GM12878 (cell line): ENCODE measurements around the gene ESR2. TPM values are rescaled to one million over a fixed set of nuclear protein-coding genes. Genes with fewer than 3 reads are reported as not detected.

Source experiments
- ATAC-seq: fragments of 200-7000 bp; cut with Tn5 transposase; 3 replicates; pipeline ENCODE4 v1.9.1; 2020; ENCODE audit warnings: mild to moderate bottlenecking, moderate library complexity
- BruUV-seq: library from RNA; stranded (reverse); fragments of 400-500 nt; replicated peaks from 2 replicates; lab custom pipeline; 2021; lab: Mats Ljungman, UMichigan
- CTCF ChIA-PET: fragments of 300-600 bp; sonication (Branson Sonifier 250); formaldehyde crosslinking; extraction: SDS; loops from one replicate; lab custom pipeline; 2021; ENCODE audit warnings: inconsistent platforms; lab: Yijun Ruan, JAX
- POLR2A ChIA-PET: fragments of 350-600 bp; formaldehyde crosslinking; extraction: SDS; loops from one replicate; lab custom pipeline; 2021; ENCODE audit warnings: inconsistent platforms; lab: Charles Lee
- RAD21 ChIA-PET: fragments of 300-600 bp; sonication (Branson Sonifier 250); formaldehyde crosslinking; loops from one replicate; lab custom pipeline; 2023; ENCODE audit warnings: antibody characterized with exemption; ENCODE audit not compliant: unreplicated experiment; lab: Charles Lee
- SMC1A ChIA-PET: fragments of 300-600 bp; sonication (Branson Sonifier 250); formaldehyde crosslinking; loops from one replicate; lab custom pipeline; 2023; ENCODE audit not compliant: unreplicated experiment, uncharacterized antibody; lab: Charles Lee
- DNase-seq: peaks from one replicate; pipeline ENCODE4 v3.0.0-alpha.2; 2011; ENCODE audit warnings: low read depth, low spot score
- FAIRE-seq: peaks from 3 replicates; lab custom pipeline; 2011; peaks lifted over from hg19 to GRCh38; lab: Jason Lieb, UNC
- H2AFZ ChIP-seq: 2 replicates; pipeline ENCODE4 v1.6.0; 2011; ENCODE audit warnings: low read depth, low read length, control low read depth; ENCODE audit not compliant: control insufficient read depth
- H3K27ac ChIP-seq: 2 replicates; pipeline ENCODE4 v1.5.1; 2011; ENCODE audit warnings: control low read depth; ENCODE audit not compliant: control insufficient read depth, insufficient read depth
- H3K27me3 ChIP-seq, 2 experiments: replicated peaks in 1 of 2; 2 replicates each; pipeline versions ENCODE4 v1.6.0 to v1.6.1; 2011; ENCODE audit warnings: low read length in 1 of 2; ENCODE audit not compliant: control insufficient read depth in 2 of 2, insufficient read depth in 2 of 2
- H3K36me3 ChIP-seq, 2 experiments: 2 replicates each; pipeline ENCODE4 v1.5.1; 2011; ENCODE audit warnings: low read length in 1 of 2; ENCODE audit not compliant: control insufficient read depth in 2 of 2, insufficient read depth in 2 of 2
- H3K4me1 ChIP-seq: 2 replicates; pipeline ENCODE4 v1.6.1; 2011; ENCODE audit warnings: mild to moderate bottlenecking, low read length, moderate library complexity, mixed read lengths; ENCODE audit not compliant: control insufficient read depth, insufficient read depth
- H3K4me2 ChIP-seq: 2 replicates; pipeline ENCODE4 v1.6.0; 2011; ENCODE audit warnings: control low read depth; ENCODE audit not compliant: control insufficient read depth, insufficient read depth
- H3K4me3 ChIP-seq: fragments of 200-600 bp; sonication (generic); 2 replicates; pipeline ENCODE4 v1.5.1; 2016
- H3K79me2 ChIP-seq: 2 replicates; pipeline ENCODE4 v1.6.0; 2011; ENCODE audit warnings: low read length; ENCODE audit not compliant: control insufficient read depth, insufficient read depth
- H3K9ac ChIP-seq: 2 replicates; pipeline ENCODE4 v1.8.0; 2011; ENCODE audit warnings: low read length, control low read depth, mixed read lengths; ENCODE audit not compliant: control insufficient read depth, insufficient read depth
- H3K9me3 ChIP-seq: replicated peaks from 3 replicates; pipeline ENCODE4 v1.5.1; 2011; ENCODE audit warnings: mild to moderate bottlenecking, low read length; ENCODE audit not compliant: control insufficient read depth, insufficient read depth
- H4K20me1 ChIP-seq: 2 replicates; pipeline ENCODE4 v1.6.0; 2011; ENCODE audit not compliant: control insufficient read depth, insufficient read depth
- ELK1 ChIP-seq: IDR thresholded peaks from 2 replicates; pipeline ENCODE4 v1.6.1; 2012; ENCODE audit warnings: low read depth, low read length, improper control_type of control experiment
- FOXK2 ChIP-seq: fragments of 450-650 bp; IDR thresholded peaks from 2 replicates; pipeline ENCODE4 v1.6.1; 2017; ENCODE audit warnings: mild to moderate bottlenecking, moderate library complexity
- HDAC6 ChIP-seq: fragments of 200-600 bp; sonication (generic); IDR thresholded peaks from one replicate; pipeline ENCODE4 v1.8.0; 2017; ENCODE audit warnings: antibody characterized with exemption; ENCODE audit not compliant: unreplicated experiment
- KAT2A ChIP-seq: conservative IDR thresholded peaks from 2 replicates; pipeline ENCODE4 v1.6.1; 2011; ENCODE audit warnings: low read depth, low read length; ENCODE audit not compliant: control insufficient read depth
- KLF5 ChIP-seq: fragments of 450-650 bp; IDR thresholded peaks from 2 replicates; pipeline ENCODE4 v1.6.1; 2014; ENCODE audit warnings: mild to moderate bottlenecking; ENCODE audit not compliant: partially characterized antibody
- MTA2 ChIP-seq: fragments of 450-650 bp; IDR thresholded peaks from 2 replicates; pipeline ENCODE4 v1.6.1; 2016; ENCODE audit warnings: low read depth, mild to moderate bottlenecking, moderate library complexity
- MTA3 ChIP-seq: IDR thresholded peaks from 2 replicates; pipeline ENCODE4 v1.6.1; 2012; ENCODE audit warnings: low read length, inconsistent platforms, borderline replicate concordance
- MYC ChIP-seq: IDR thresholded peaks from 2 replicates; pipeline ENCODE4 v1.6.1; 2011; ENCODE audit warnings: mild to moderate bottlenecking, low read length, moderate library complexity, inconsistent platforms; ENCODE audit not compliant: insufficient read depth, insufficient replicate concordance, insufficient read length, severe bottlenecking
- NFYB ChIP-seq: IDR thresholded peaks from 2 replicates; pipeline ENCODE4 v1.6.1; 2011; ENCODE audit warnings: low read depth, mild to moderate bottlenecking, low read length, improper control_type of control experiment, moderate library complexity; ENCODE audit not compliant: insufficient read depth
- RAD51 ChIP-seq: fragments of 450-650 bp; IDR thresholded peaks from 2 replicates; pipeline ENCODE4 v1.6.1; 2016; ENCODE audit warnings: moderate library complexity, mild to moderate bottlenecking, inconsistent platforms
- RBBP5 ChIP-seq: fragments of 200-600 bp; sonication (generic); conservative IDR thresholded peaks from 2 replicates; pipeline ENCODE4 v1.6.1; 2016
- SREBF1 ChIP-seq: IDR thresholded peaks from 2 replicates; pipeline ENCODE4 v1.6.1; 2012; ENCODE audit warnings: mild to moderate bottlenecking, low read length
- ZBTB11 ChIP-seq: fragments of 450-650 bp; formaldehyde crosslinking; IDR thresholded peaks from 2 replicates; pipeline ENCODE4 v1.5.0; 2022; ENCODE audit warnings: mild to moderate bottlenecking, missing genetic modification characterization
- WGBS: methylation state at CpG from one replicate; pipeline ENCODE4 v1.1.6; 2016; ENCODE audit warnings: low lambda C conversion rate; ENCODE audit not compliant: insufficient replicate concordance, insufficient coverage; ENCODE audit errors: missing lambda C conversion rate; 5-methylcytosine and 5-hydroxymethylcytosine counted together
- in situ Hi-C: fragments of 300-500 bp; cut with MboI; formaldehyde crosslinking; loops from 9 replicates; pipeline ENCODE4 v1.14.3; 2018; ENCODE audit warnings: mixed read lengths
- intact Hi-C: fragments of 100-400 bp; cut with micrococcal nuclease; formaldehyde crosslinking; loops from one replicate; pipeline ENCODE4 v1.14.2; 2022; ENCODE audit not compliant: unreplicated experiment
- polyA plus RNA-seq, 11 experiments: library from polyadenylated mRNA; depleted of rRNA in 4 of 11; unstranded in 6 of 11; stranded (reverse) in 5 of 11; fragments of >200 nt; fragmentation: Nextera tagmentation in 4 of 11; fragmentation: Illumina TruSeq in 1 of 11; extraction: Ambion mirVana in 4 of 11; extraction: Trizol in 1 of 11; gene quantifications; 1 replicate in 1 of 11; 2 replicates in 10 of 11; pipeline versions ENCODE4 v1.2.1 to v1.2.3, GENCODE V29; 2011 to 2016; ENCODE audit warnings: inconsistent platforms in 2 of 11, missing spikeins in 2 of 11, low read depth in 1 of 11
- total RNA-seq, 4 experiments: library from RNA; depleted of rRNA in 3 of 4; stranded (reverse); fragments of >200 nt in 3 of 4; fragmentation: Illumina TruSeq in 1 of 4; extraction: Trizol in 1 of 4; gene quantifications; 2 replicates each; pipeline versions ENCODE4 v1.2.1 to v1.2.3, GENCODE V29; 2013 to 2021
- TF ChIP-seq, protein P1 (sequence below): fragments of 450-650 bp; IDR thresholded peaks from 2 replicates; pipeline ENCODE4 v1.6.1; 2016; ENCODE audit warnings: mild to moderate bottlenecking
- TF ChIP-seq, protein P2 (sequence below): IDR thresholded peaks from 2 replicates; pipeline ENCODE4 v1.6.1; 2012; ENCODE audit warnings: mild to moderate bottlenecking, low read depth, low read length

Gene ESR2
- total and polyA plus RNA-seq, 10 of the 15 experiments (the other 5 are each of a cell fraction or from before 2014, with no cell fraction given), result 0.29 to 2.6 (median 0.81) TPM

GRCh38 chr14:64212666-64213065 lies 81.5 kb downstream of the ESR2 start:
- Histone ChIP-seq H4K20me1 (no peaks in the 10 kb centered on the region), H3K4me3 (no peak overlapping the region), H3K4me2 (no peak overlapping the region), H3K79me2 (no peaks in the 10 kb centered on the region), H3K9me3 (no peaks in the 10 kb centered on the region), H3K4me1 (peaks cover 16% of the 10 kb centered on the region), H3K9ac (no peak overlapping the region), H3K27me3 (no peaks in the 10 kb centered on the region), H2AFZ (no peak overlapping the region), H3K36me3 (peaks cover 6 to 26% of the 10 kb centered on the region in 2 experiments), H3K27ac (no peak overlapping the region)
- in situ Hi-C loops (no loop called here), intact Hi-C loops (no loop called here)
- POLR2A ChIA-PET, result no interaction called here
- SMC1A ChIA-PET, result interaction anchor here (0.6 kb wide), 1 partner anchor 47 kb away, joined by 3 read pairs; no protein-coding TSS in a partner anchor
- RAD21 ChIA-PET, result interaction anchor here (1.8 kb wide), 1 partner anchor 15 kb away, joined by 4 read pairs; no protein-coding TSS in a partner anchor
- FAIRE-seq (no peak), ATAC-seq (no peak), DNase-seq (no peak)
- no TSS peak for BruUV-seq
- over 99% methylated on average over 8 of the region's 8 CpGs for WGBS
- CTCF ChIA-PET, result interaction anchor here (0.6 kb wide), 1 partner anchor 251 kb away, joined by 3 read pairs; no protein-coding TSS in a partner anchor
- TF ChIP-seq ELK1 (no peak), KAT2A (no peak), RBBP5 (no peak), RAD51 (no peak), MYC (no peak), KLF5 (no peak), MTA2 (no peak), ZBTB11 (no peak), HDAC6 (no peak), SREBF1 (no peak), MTA3 (no peak), FOXK2 (no peak), NFYB (no peak)
- TF ChIP-seq, protein P1, sequence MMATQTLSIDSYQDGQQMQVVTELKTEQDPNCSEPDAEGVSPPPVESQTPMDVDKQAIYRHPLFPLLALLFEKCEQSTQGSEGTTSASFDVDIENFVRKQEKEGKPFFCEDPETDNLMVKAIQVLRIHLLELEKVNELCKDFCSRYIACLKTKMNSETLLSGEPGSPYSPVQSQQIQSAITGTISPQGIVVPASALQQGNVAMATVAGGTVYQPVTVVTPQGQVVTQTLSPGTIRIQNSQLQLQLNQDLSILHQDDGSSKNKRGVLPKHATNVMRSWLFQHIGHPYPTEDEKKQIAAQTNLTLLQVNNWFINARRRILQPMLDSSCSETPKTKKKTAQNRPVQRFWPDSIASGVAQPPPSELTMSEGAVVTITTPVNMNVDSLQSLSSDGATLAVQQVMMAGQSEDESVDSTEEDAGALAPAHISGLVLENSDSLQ, result no peak
- TF ChIP-seq, protein P2, sequence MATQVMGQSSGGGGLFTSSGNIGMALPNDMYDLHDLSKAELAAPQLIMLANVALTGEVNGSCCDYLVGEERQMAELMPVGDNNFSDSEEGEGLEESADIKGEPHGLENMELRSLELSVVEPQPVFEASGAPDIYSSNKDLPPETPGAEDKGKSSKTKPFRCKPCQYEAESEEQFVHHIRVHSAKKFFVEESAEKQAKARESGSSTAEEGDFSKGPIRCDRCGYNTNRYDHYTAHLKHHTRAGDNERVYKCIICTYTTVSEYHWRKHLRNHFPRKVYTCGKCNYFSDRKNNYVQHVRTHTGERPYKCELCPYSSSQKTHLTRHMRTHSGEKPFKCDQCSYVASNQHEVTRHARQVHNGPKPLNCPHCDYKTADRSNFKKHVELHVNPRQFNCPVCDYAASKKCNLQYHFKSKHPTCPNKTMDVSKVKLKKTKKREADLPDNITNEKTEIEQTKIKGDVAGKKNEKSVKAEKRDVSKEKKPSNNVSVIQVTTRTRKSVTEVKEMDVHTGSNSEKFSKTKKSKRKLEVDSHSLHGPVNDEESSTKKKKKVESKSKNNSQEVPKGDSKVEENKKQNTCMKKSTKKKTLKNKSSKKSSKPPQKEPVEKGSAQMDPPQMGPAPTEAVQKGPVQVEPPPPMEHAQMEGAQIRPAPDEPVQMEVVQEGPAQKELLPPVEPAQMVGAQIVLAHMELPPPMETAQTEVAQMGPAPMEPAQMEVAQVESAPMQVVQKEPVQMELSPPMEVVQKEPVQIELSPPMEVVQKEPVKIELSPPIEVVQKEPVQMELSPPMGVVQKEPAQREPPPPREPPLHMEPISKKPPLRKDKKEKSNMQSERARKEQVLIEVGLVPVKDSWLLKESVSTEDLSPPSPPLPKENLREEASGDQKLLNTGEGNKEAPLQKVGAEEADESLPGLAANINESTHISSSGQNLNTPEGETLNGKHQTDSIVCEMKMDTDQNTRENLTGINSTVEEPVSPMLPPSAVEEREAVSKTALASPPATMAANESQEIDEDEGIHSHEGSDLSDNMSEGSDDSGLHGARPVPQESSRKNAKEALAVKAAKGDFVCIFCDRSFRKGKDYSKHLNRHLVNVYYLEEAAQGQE, result no peak
